H9 (cell line): ENCODE results near the gene BMP3. TPM values are rescaled to one million over a fixed set of nuclear protein-coding genes. Genes with fewer than 3 reads are reported as not detected.

Experiments used
- DNase-seq: peaks from one replicate; pipeline ENCODE4 v3.0.0-alpha.2; 2017
- H2AFZ ChIP-seq: one replicate; pipeline ENCODE4 v1.6.1; 2013; ENCODE audit warnings: mild to moderate bottlenecking, low read length, control low read depth, moderate library complexity
- H2AK5ac ChIP-seq: 2 replicates; pipeline ENCODE4 v1.6.1; 2013; ENCODE audit warnings: low read length, control low read depth, mixed read lengths; ENCODE audit not compliant: insufficient read length
- H2BK120ac ChIP-seq: one replicate; pipeline ENCODE4 v1.6.1; 2013; ENCODE audit warnings: low read depth, mild to moderate bottlenecking, low read length, control low read depth, inconsistent platforms; ENCODE audit not compliant: poor library complexity, severe bottlenecking
- H2BK12ac ChIP-seq: 2 replicates; pipeline ENCODE4 v1.6.1; 2013; ENCODE audit warnings: low read length, control low read depth, mixed read lengths, low read depth; ENCODE audit not compliant: insufficient read length
- H2BK15ac ChIP-seq: 2 replicates; pipeline ENCODE4 v1.6.1; 2013; ENCODE audit warnings: low read depth, low read length, control low read depth
- H2BK20ac ChIP-seq: one replicate; pipeline ENCODE4 v1.6.1; 2013; ENCODE audit warnings: low read depth, mild to moderate bottlenecking, low read length, control low read depth, inconsistent platforms; ENCODE audit not compliant: poor library complexity, severe bottlenecking
- H2BK5ac ChIP-seq: 2 replicates; pipeline ENCODE4 v1.6.1; 2013; ENCODE audit warnings: low read length, control low read depth, mixed read lengths; ENCODE audit not compliant: insufficient read length
- H3K14ac ChIP-seq: 2 replicates; pipeline ENCODE4 v1.6.1; 2013; ENCODE audit warnings: low read length, control low read depth; ENCODE audit not compliant: insufficient read depth
- H3K18ac ChIP-seq: 2 replicates; pipeline ENCODE4 v1.6.1; 2013; ENCODE audit warnings: low read depth, mild to moderate bottlenecking, mixed read lengths, low read length, control low read depth; ENCODE audit not compliant: insufficient read length
- H3K23ac ChIP-seq: 2 replicates; pipeline ENCODE4 v1.6.1; 2013; ENCODE audit warnings: low read length, control low read depth, mixed read lengths, low read depth; ENCODE audit not compliant: insufficient read length
- H3K23me2 ChIP-seq: 2 replicates; pipeline ENCODE4 v1.6.1; 2013; ENCODE audit warnings: low read depth, mild to moderate bottlenecking, mixed read lengths, low read length, control low read depth; ENCODE audit not compliant: insufficient read length, poor library complexity, severe bottlenecking
- H3K27ac ChIP-seq: 2 replicates; pipeline ENCODE4 v1.5.1; 2013; ENCODE audit warnings: low read length, control low read depth, mixed read lengths, low read depth; ENCODE audit not compliant: insufficient read length
- H3K27me3 ChIP-seq: 2 replicates; pipeline ENCODE4 v1.6.1; 2013; ENCODE audit warnings: low read length, control low read depth, inconsistent platforms; ENCODE audit not compliant: insufficient read depth
- H3K4ac ChIP-seq: 2 replicates; pipeline ENCODE4 v1.6.1; 2013; ENCODE audit warnings: low read depth, mild to moderate bottlenecking, control low read depth, inconsistent platforms, low read length, moderate library complexity
- H3K4me1 ChIP-seq: 2 replicates; pipeline ENCODE4 v1.6.1; 2013; ENCODE audit warnings: low read length, control low read depth, inconsistent platforms; ENCODE audit not compliant: insufficient read depth
- H3K4me2 ChIP-seq: 2 replicates; pipeline ENCODE4 v1.6.1; 2013; ENCODE audit warnings: low read length, control low read depth, mixed read lengths; ENCODE audit not compliant: insufficient read length, insufficient read depth
- H3K56ac ChIP-seq: 2 replicates; pipeline ENCODE4 v1.6.1; 2013; ENCODE audit warnings: low read depth, mild to moderate bottlenecking, mixed read lengths, low read length, control low read depth; ENCODE audit not compliant: insufficient read length
- H3K79me1 ChIP-seq: 2 replicates; pipeline ENCODE4 v1.6.1; 2013; ENCODE audit warnings: low read depth, mild to moderate bottlenecking, moderate library complexity, low read length, control low read depth, inconsistent platforms; ENCODE audit not compliant: insufficient read depth, poor library complexity, severe bottlenecking
- H3K79me2 ChIP-seq: 2 replicates; pipeline ENCODE4 v1.6.1; 2013; ENCODE audit warnings: low read length, control low read depth, inconsistent platforms; ENCODE audit not compliant: insufficient read depth
- H3K9ac ChIP-seq: 2 replicates; pipeline ENCODE4 v1.6.1; 2013; ENCODE audit warnings: low read length, control low read depth, mixed read lengths; ENCODE audit not compliant: insufficient read length; ENCODE audit errors: extremely low read depth
- H3K9me3 ChIP-seq: one replicate; pipeline ENCODE4 v1.6.1; 2013; ENCODE audit warnings: low read depth, low read length, inconsistent platforms; ENCODE audit not compliant: control insufficient read depth
- H3T11ph ChIP-seq: one replicate; pipeline ENCODE4 v1.6.1; 2013; ENCODE audit warnings: mild to moderate bottlenecking, low read length, control low read depth, inconsistent platforms
- H4K20me1 ChIP-seq: one replicate; pipeline ENCODE4 v1.6.1; 2013; ENCODE audit not compliant: control insufficient read depth, insufficient read length, insufficient read depth
- H4K5ac ChIP-seq: 2 replicates; pipeline ENCODE4 v1.6.1; 2013; ENCODE audit warnings: low read depth, mild to moderate bottlenecking, mixed read lengths, low read length, control low read depth; ENCODE audit not compliant: insufficient read length
- H4K8ac ChIP-seq: replicated peaks from 2 replicates; pipeline ENCODE4 v1.6.1; 2013; ENCODE audit warnings: low read length, control low read depth, mixed read lengths, low read depth; ENCODE audit not compliant: insufficient read length
- H4K91ac ChIP-seq: 2 replicates; pipeline ENCODE4 v1.6.1; 2013; ENCODE audit warnings: low read depth, mild to moderate bottlenecking, moderate library complexity, mixed read lengths, low read length, control low read depth; ENCODE audit not compliant: insufficient read length
- H3K27ac Mint-ChIP-seq, 3 experiments: 2 replicates in 2 of 3; 3 replicates in 1 of 3; pipeline ENCODE4 v1.8.0; 2020 to 2021; ENCODE audit warnings: mixed read lengths in 3 of 3, mild to moderate bottlenecking in 1 of 3, moderate library complexity in 1 of 3
- H3K27me3 Mint-ChIP-seq: 2 replicates; pipeline ENCODE4 v1.8.0; 2021; ENCODE audit warnings: low read depth, mild to moderate bottlenecking, moderate library complexity, mixed read lengths
- H3K36me3 Mint-ChIP-seq, 3 experiments: 2 replicates in 2 of 3; 3 replicates in 1 of 3; pipeline ENCODE4 v1.8.0; 2020 to 2021; ENCODE audit warnings: low read depth in 3 of 3, mixed read lengths in 3 of 3; ENCODE audit not compliant: insufficient read depth in 1 of 3
- H3K4me1 Mint-ChIP-seq, 2 experiments: 2 replicates each; pipeline ENCODE4 v1.8.0; 2020; ENCODE audit warnings: mixed read lengths in 2 of 2
- H3K4me3 Mint-ChIP-seq, 2 experiments: 2 replicates in 1 of 2; 3 replicates in 1 of 2; pipeline ENCODE4 v1.8.0; 2020 to 2021; ENCODE audit warnings: mild to moderate bottlenecking in 2 of 2, mixed read lengths in 2 of 2, moderate library complexity in 1 of 2
- H3K9me3 Mint-ChIP-seq, 2 experiments: 2 replicates in 1 of 2; 3 replicates in 1 of 2; pipeline ENCODE4 v1.8.0; 2020; ENCODE audit warnings: mild to moderate bottlenecking in 2 of 2, mixed read lengths in 2 of 2, moderate library complexity in 1 of 2
- WGBS: extraction: QIAGEN DNeasy Blood & Tissue Kit; methylation state at CpG from one replicate; pipeline ENCODE4 v1.1.7; 2013; ENCODE audit warnings: missing lambda C conversion rate, low lambda C conversion rate, mixed read lengths; ENCODE audit not compliant: insufficient read length; ENCODE audit errors: extremely low coverage; 5-methylcytosine and 5-hydroxymethylcytosine counted together
- total RNA-seq: library from RNA; stranded (reverse); gene quantifications from 2 replicates; pipeline ENCODE4 v1.2.1, GENCODE V29; 2021
- TF ChIP-seq, protein P1 (sequence below): fragments of 200-600 bp; sonication (generic); conservative IDR thresholded peaks from 3 replicates; pipeline ENCODE4 v1.8.0; 2021; ENCODE audit warnings: antibody characterized with exemption, mild to moderate bottlenecking

Gene BMP3
- total RNA-seq, 1 experiment from 2014 or later = not detected

DNA sequence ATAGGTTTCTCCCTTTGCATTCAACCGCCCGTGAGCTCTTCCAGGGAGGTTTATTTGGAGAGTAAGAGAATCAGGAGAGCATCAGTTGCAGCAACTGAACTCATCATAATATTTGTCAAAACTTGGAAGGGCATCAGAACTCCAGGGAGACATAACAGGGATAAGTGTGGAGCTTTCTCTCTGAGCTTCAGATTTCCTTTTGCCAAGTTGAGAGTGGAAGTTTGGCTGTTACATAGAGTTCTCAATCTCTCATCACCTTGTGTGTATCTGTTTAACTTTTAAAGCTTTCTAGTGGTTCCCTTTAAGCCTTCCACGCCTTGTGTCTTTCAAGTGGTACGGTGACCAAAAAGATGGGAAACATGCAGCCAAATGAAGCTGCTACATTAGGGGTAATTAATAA lies 18.8 kb downstream of the BMP3 start:
- Mint-ChIP-seq H3K27ac (no peak overlapping the region), H3K4me1 (peaks cover 0 to 6% of the 10 kb centered on the region in 2 experiments; a peak in 1 of 4 replicates)
- TF ChIP-seq, protein P1, sequence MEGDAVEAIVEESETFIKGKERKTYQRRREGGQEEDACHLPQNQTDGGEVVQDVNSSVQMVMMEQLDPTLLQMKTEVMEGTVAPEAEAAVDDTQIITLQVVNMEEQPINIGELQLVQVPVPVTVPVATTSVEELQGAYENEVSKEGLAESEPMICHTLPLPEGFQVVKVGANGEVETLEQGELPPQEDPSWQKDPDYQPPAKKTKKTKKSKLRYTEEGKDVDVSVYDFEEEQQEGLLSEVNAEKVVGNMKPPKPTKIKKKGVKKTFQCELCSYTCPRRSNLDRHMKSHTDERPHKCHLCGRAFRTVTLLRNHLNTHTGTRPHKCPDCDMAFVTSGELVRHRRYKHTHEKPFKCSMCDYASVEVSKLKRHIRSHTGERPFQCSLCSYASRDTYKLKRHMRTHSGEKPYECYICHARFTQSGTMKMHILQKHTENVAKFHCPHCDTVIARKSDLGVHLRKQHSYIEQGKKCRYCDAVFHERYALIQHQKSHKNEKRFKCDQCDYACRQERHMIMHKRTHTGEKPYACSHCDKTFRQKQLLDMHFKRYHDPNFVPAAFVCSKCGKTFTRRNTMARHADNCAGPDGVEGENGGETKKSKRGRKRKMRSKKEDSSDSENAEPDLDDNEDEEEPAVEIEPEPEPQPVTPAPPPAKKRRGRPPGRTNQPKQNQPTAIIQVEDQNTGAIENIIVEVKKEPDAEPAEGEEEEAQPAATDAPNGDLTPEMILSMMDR = no peak

More for the DNA sequence above, 18.8 kb downstream of the BMP3 start:
- no peaks in the 10 kb centered on the region for H3K27me3 ChIP-seq
- H3T11ph ChIP-seq = no peak overlapping the region
- H2BK120ac ChIP-seq = no peak overlapping the region
- peaks cover 16% of the 10 kb centered on the region for H3K27me3 Mint-ChIP-seq
- no CpG with 5 or more reads among the region's 4 CpGs for whole genome bisulfite sequencing
- H3K18ac ChIP-seq = no peak overlapping the region
- no peak overlapping the region for H2BK20ac ChIP-seq
- H3K23ac ChIP-seq = no peak overlapping the region
- no peak overlapping the region for H3K14ac ChIP-seq
- no peak overlapping the region for H2AFZ ChIP-seq
- H3K56ac ChIP-seq = no peak overlapping the region
- no peaks in the 10 kb centered on the region for H4K20me1 ChIP-seq
- no peak overlapping the region for H4K5ac ChIP-seq
- no peak overlapping the region for H2BK12ac ChIP-seq
- H2BK15ac ChIP-seq = no peak overlapping the region
- no peak overlapping the region for H2BK5ac ChIP-seq
- no peaks in the 10 kb centered on the region for H3K36me3 Mint-ChIP-seq
- no peak overlapping the region for H2AK5ac ChIP-seq
- no peaks in the 10 kb centered on the region for H3K23me2 ChIP-seq
- H4K8ac ChIP-seq = no peak overlapping the region
- H3K79me1 ChIP-seq = no peaks in the 10 kb centered on the region
- no peak overlapping the region for H3K4me2 ChIP-seq
- H3K4me3 Mint-ChIP-seq = no peak overlapping the region
- H3K9ac ChIP-seq = no peak overlapping the region
- no peaks in the 10 kb centered on the region for H3K79me2 ChIP-seq
- no peaks in the 10 kb centered on the region for H3K9me3 Mint-ChIP-seq
- H3K27ac ChIP-seq = no peak overlapping the region
- H4K91ac ChIP-seq = no peak overlapping the region
- no peak overlapping the region for H3K4ac ChIP-seq
- no peak for DNase-seq
- no peaks in the 10 kb centered on the region for H3K4me1 ChIP-seq
- no peaks in the 10 kb centered on the region for H3K9me3 ChIP-seq
